ENCODE data around the gene CPB2. TPM values are rescaled to one million over a fixed set of nuclear protein-coding genes. Genes with fewer than 3 reads are reported as not detected.

Gene CPB2
- total and polyA plus RNA-seq, 2 of the 8 experiments (the other 6 are each of a cell fraction or from before 2014, with no cell fraction given) = not detected

DNA sequence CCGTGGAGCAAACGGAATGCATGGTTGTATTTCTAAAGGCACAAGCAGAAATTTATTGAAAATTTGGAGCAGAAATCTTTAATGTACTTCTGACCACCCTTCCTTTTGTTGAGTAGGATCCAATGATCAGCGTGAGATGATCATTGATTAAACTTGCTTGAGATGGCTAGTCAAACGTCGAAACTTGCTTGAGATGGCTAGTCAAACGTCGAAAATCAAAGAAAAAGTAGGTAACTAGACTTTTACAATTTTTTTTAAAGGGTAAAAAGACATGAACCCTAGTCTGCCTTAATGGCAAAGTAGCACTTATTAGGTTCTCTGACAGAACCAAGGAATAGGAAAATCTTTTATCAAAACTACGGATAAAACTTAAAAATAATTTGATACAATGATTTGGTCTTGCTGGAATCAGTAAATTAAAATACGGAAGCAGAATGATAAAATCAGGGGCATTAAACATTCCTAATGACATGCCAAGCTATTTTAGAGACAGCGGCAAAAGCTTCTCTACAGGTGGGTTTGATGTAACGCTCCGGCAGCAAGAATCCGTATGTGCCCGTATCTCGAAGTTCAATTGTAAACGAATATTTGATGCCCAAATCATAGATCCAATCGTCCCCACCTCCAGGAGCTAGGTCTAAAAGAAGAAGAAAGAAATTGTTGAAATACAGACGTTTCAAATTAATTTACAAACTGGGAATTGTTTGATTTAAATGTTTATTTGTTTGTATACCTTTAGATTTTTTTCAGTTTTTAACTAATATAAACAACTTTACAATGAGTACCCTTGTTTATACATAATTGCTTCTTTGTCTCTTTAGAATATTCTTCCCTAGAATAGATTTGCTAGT, 51.4 kb downstream of the CPB2 start:
- peak overlapping the region; percentile 25 for H4K5ac ChIP-seq (ENCODE audit: insufficient read length, low read depth, low read length)
- TF ChIP-seq TAF1 (IDR thresholded peaks at IDR 0.05; ENCODE audit: low read depth, low read length) = no peak
- no peak for TF ChIP-seq BACH1 (IDR thresholded peaks at IDR 0.05; ENCODE audit: low read length)
- TF ChIP-seq EGR1 (IDR thresholded peaks at IDR 0.05; ENCODE audit: borderline replicate concordance, low read depth, low read length) = no peak
- TF ChIP-seq SIRT6 (IDR thresholded peaks at IDR 0.05; ENCODE audit: low read length) = no peak
- TF ChIP-seq MAFK (IDR thresholded peaks at IDR 0.05; ENCODE audit: low read depth, low read length) = no peak
- TF ChIP-seq PHF8 (conservative IDR thresholded peaks at IDR 0.05; ENCODE audit: low read depth, low read length) = no peak
- no peak for TF ChIP-seq CBX8 (IDR thresholded peaks at IDR 0.05; ENCODE audit: borderline replicate concordance, low read depth, low read length)
- no peak for TF ChIP-seq BRCA1 (IDR thresholded peaks at IDR 0.05; ENCODE audit: low read depth, low read length)
- TF ChIP-seq BCL11A (IDR thresholded peaks at IDR 0.05; ENCODE audit: low read depth in 2 of 2, low read length in 2 of 2) = no peak
- no peak for TF ChIP-seq RAD21 (IDR thresholded peaks at IDR 0.05 in 1 of 2, conservative IDR thresholded peaks at IDR 0.05 in 1 of 2; ENCODE audit: low read depth in 2 of 2, low read length in 2 of 2)
- no peak for TF ChIP-seq POLR2A (IDR thresholded peaks at IDR 0.05; ENCODE audit: control extremely low read depth in 1 of 2, low read depth in 2 of 2, low read length in 2 of 2)
- TF ChIP-seq NRF1 (IDR thresholded peaks at IDR 0.05; ENCODE audit: low read depth, low read length) = no peak
- no peak for TF ChIP-seq CBX5 (IDR thresholded peaks at IDR 0.05; ENCODE audit: low read depth, low read length)

More for the DNA sequence above, 51.4 kb downstream of the CPB2 start:
- H2AFZ ChIP-seq (ENCODE audit: low read length) = peak overlapping the region; percentile 100
- FAIRE-seq (no peak), DNase-seq (ENCODE audit: low read depth in 1 of 2, low spot score in 2 of 2) (no peak)
- peak overlapping the region; percentile 10 to 78 (median 14); a peak in 6 of 7 replicates for H3K9ac ChIP-seq (replicated peaks in 1 of 4; ENCODE audit: extremely low read depth in 1 of 4, low read depth in 3 of 4, low read length in 3 of 4)
- no peak overlapping the region for H3K23ac ChIP-seq (ENCODE audit: insufficient read length)
- peak overlapping the region; percentile 61 to 74 for H3K4me2 ChIP-seq (ENCODE audit: insufficient read depth in 1 of 2, low read depth in 2 of 2, low read length in 2 of 2)
- H2BK15ac ChIP-seq (ENCODE audit: low read length) = no peak overlapping the region
- no peaks in the 10 kb centered on the region for H3K79me1 ChIP-seq (ENCODE audit: low read depth, low read length)
- H2BK20ac ChIP-seq (ENCODE audit: low read length) = no peak overlapping the region
- POLR2A ChIA-PET (ENCODE audit: partially characterized antibody) = interaction anchor here (0.6 to 1.5 kb wide), 3 partner anchors 14 to 180 kb away, joined by 3 read pairs; no protein-coding TSS in a partner anchor
- no peak overlapping the region for H2AK5ac ChIP-seq (ENCODE audit: low read depth, low read length)
- H3K79me2 ChIP-seq (ENCODE audit: control insufficient read depth in 1 of 2, insufficient read depth in 2 of 2, low read length in 2 of 2) = peaks cover 18 to 40% of the 10 kb centered on the region in 2 experiments
- peaks cover 4% of the 10 kb centered on the region in 2 experiments for H4K20me1 ChIP-seq (replicated peaks in 1 of 2; ENCODE audit: control insufficient read depth in 1 of 2, insufficient read depth in 2 of 2, low read length in 2 of 2)
- H3K4me3 ChIP-seq (ENCODE audit: extremely low read depth in 1 of 4, insufficient read depth in 2 of 4, low read depth in 3 of 4, low read length in 4 of 4) = peak overlapping the region; percentile 84 to 99 (median 92)
- no peak overlapping the region for H4K91ac ChIP-seq (replicated peaks; ENCODE audit: insufficient read length, low read length)
- no peaks in the 10 kb centered on the region for H3K9me3 ChIP-seq (ENCODE audit: insufficient read depth in 2 of 2, low read depth in 1 of 2, low read length in 1 of 2)
- no peak overlapping the region for H3K4ac ChIP-seq (replicated peaks; ENCODE audit: insufficient read length, low read depth, low read length)
- H3K27ac ChIP-seq (ENCODE audit: low read depth, low read length) = no peak overlapping the region
- WGBS, 2 experiments (ENCODE audit: extremely low coverage in 1 of 2, insufficient coverage in 1 of 2, insufficient read length in 1 of 2, insufficient replicate concordance in 2 of 2, low coverage in 1 of 2, low lambda C conversion rate in 2 of 2, missing lambda C conversion rate in 1 of 2) = 25% methylated on average over 18 of the region's 18 CpGs; no CpG with 5 or more reads in 1 of the 2 experiments
- H3K23me2 ChIP-seq (ENCODE audit: low read depth, low read length) = peaks cover 8% of the 10 kb centered on the region
- no peak overlapping the region for H2BK12ac ChIP-seq (ENCODE audit: low read depth, low read length)
- H4K8ac ChIP-seq (ENCODE audit: extremely low read depth, insufficient read depth, low read length) = no peak overlapping the region
- CTCF ChIA-PET (ENCODE audit: partially characterized antibody) = interaction anchor here (1.7 to 2.7 kb wide), 3 partner anchors 66 to 106 kb away, joined by 3 to 10 read pairs (median 4); no protein-coding TSS in a partner anchor
- H2BK5ac ChIP-seq (ENCODE audit: low read depth, low read length) = no peak overlapping the region
- no peak overlapping the region for H2BK120ac ChIP-seq (replicated peaks; ENCODE audit: low read depth, low read length)
- no peak overlapping the region for H3K56ac ChIP-seq (replicated peaks; ENCODE audit: insufficient read length, low read depth, low read length)
- no peak overlapping the region for H3K14ac ChIP-seq (ENCODE audit: insufficient read length)
- no peaks in the 10 kb centered on the region for H3K27me3 ChIP-seq (replicated peaks in 1 of 4; ENCODE audit: control insufficient read depth in 3 of 4, extremely low read depth in 1 of 4, insufficient read depth in 3 of 4, low read length in 3 of 4)
- peaks cover 0 to 2% (median 0%) of the 10 kb centered on the region in 4 experiments; a peak in 1 of 7 replicates for H3K4me1 ChIP-seq (replicated peaks in 1 of 4; ENCODE audit: control insufficient read depth in 3 of 4, insufficient read depth in 4 of 4, low read length in 3 of 4)
- H3K36me3 ChIP-seq (ENCODE audit: control insufficient read depth in 2 of 4, insufficient read depth in 4 of 4, low read length in 3 of 4) = no peaks in the 10 kb centered on the region
- no peak overlapping the region for H3K18ac ChIP-seq (ENCODE audit: extremely low read depth, low read length)

Measured in H1 (cell line).